ENCODE data around the gene MYL5.
"Not testable (repeated sequence)": the region's sequence is repeated elsewhere in the genome, so short reads cannot be mapped to it uniquely, and the experiment has no call there.

MYL5 gene

GRCh38 chr4:636628-637159 is 37.6 kb upstream of the MYL5 start:
- DNase-seq = no peak

DNA sequence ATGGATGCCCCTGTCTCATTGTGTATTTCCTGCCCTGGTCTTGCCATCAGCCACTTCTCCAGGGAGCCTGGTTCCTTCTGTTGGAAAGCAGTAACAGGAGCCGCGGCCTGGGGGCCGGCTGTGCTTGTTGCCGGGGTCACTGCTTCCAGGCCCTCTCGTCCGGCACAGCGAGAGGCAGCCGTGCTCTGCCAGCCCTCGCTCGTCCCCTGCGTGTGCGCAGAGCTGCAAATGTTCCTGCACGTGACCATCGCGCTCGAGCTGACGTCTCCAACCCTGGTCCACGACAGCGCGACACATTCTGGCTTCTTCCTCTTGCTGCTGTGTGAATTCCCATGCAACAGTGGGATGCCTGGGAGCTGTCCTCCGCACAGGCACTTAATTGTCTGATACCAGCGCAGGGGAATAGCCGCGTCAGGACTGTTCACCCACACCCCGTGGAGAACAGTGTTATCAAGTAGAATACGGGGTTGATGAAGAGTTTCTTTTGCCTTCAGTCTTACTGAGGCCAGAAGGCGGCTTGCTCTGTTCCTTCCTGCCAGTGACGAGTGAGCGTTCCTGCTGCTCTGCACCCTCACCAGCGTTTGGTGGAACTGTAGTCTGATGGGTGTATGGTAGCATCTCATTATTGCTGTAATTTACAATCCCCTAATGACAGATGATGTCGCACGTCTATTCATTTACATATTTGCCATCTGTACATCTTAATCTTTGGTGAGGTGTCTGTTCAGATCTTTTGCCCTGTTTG is 36.6 kb upstream of the MYL5 start:
- DNase-seq = no peak

- DNase-seq = not testable (repeated sequence)
Measured at GRCh38 chr4:642366-642765, 32.0 kb upstream of the MYL5 start.

- DNase-seq = no peak
Measured at GRCh38 chr4:646460-646859, 27.9 kb upstream of the MYL5 start.

DNA sequence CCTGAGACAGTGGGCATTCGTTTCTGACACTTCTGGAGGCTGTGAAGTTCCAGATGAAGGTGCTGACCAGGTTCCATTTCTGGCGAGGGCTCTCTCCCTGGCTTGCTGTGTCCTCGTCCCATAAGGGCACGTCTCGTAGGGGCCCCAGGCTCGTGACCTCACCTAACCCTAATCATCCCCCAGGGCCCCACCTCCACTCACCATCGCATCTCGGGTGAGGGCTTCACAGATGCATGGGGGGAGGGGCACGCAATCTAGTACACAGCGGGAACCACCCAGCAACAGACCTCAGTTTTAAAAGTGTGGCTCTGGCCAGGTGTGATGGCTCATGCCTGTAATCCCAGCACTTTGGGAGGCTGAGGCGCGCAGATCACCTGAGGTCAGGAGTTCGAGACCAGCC is 26.9 kb upstream of the MYL5 start:
- DNase-seq = no peak

DNA sequence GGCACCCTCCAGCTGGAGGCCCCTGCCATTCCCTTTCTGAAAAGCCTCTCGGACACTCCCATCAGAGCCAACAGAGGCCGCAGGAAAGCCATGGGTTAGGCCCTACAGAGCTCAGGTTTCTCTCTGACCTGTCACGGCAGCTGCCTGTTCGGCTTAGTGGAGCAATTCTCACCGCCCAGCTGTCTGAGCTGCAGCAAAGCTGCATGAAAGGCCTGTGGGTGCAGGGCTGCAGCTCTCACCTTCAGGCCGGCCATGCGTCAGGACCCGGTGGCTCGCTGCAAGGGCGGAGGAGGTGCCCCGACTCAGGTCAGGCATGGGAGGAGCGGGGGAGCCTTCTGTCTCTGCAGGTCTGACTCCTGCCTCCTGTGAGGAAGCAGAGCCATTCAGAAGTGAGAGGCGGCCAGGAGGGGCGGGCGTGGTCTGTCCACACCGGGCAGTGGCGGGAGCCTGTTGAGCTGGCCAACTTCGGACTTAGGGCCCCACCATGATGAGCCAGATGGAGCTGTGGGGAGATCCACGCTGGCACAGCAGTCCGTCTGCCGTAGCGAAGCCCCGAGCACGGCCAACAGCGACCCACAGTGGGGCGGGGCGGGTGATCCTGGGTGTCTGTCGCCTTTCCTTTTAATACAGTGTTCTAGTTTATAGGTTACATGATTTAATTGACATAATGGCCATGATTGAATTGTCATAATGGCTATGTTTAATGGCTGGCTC is 25.6 kb upstream of the MYL5 start:
- no peak for DNase-seq

DNA sequence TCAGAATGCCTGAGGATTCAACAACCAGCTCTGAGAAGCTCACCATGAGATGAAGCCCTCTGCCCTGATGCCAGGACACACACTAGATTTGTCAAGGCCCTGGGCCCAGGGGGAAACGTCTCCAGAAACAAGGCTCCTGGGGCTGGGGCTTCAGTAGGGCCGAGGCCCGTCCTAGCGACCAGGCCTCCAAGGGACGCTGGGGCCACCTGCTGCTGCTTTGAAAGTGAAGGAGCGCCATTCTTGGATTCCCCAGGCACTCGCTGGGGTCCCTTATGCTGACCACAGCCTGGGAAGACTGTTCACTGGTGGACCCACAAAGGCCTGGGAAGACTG is 25.1 kb upstream of the MYL5 start:
- no peak for DNase-seq

DNA sequence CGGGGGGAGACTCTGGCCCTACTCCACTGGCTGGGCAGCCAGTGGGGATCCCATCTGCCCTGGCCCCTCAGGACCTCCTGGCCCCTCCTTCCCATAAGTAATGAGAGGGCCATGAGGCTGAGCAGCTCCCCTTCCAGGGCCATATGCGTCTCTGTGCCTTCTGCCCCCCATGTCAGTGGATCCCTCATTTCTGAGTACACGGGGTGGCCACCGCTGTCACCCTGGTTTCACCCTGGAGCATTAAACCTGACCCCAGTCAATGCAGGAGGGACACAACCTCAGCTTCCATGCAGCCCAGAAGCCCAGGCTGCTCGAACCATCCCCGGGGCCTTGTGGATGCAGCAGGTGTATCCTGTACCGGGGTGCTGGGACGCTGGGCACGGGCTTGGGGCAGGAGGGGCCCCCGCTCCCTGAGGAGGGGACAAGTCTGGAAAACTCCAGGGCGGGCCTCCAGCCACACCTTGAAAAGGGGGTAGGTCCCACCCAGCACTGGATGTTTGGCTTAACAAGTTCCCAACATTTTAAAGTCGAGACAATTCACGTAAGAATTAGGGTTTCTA is 24.5 kb upstream of the MYL5 start:
- DNase-seq = no peak

DNA sequence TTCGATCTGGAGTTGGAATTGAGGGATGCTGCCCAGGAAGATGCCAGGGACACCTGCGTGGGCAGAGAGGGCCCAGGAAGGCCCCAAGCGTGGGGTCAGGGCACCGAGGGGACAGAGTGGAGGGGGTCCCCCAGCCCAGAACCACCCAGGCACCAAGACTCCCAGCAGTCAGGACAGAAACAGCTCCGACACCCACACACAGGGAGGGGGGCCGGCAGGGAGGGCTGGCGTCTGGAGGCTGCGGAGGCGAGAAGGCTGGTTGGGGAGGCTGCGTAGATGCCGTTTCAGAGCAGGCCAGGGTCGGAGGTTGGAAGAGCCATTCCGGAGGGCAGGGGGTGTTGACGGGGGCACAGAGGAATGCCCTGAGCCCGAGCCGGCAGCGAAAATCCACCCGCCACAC is 23.9 kb upstream of the MYL5 start:
- no peak for DNase-seq

DNA sequence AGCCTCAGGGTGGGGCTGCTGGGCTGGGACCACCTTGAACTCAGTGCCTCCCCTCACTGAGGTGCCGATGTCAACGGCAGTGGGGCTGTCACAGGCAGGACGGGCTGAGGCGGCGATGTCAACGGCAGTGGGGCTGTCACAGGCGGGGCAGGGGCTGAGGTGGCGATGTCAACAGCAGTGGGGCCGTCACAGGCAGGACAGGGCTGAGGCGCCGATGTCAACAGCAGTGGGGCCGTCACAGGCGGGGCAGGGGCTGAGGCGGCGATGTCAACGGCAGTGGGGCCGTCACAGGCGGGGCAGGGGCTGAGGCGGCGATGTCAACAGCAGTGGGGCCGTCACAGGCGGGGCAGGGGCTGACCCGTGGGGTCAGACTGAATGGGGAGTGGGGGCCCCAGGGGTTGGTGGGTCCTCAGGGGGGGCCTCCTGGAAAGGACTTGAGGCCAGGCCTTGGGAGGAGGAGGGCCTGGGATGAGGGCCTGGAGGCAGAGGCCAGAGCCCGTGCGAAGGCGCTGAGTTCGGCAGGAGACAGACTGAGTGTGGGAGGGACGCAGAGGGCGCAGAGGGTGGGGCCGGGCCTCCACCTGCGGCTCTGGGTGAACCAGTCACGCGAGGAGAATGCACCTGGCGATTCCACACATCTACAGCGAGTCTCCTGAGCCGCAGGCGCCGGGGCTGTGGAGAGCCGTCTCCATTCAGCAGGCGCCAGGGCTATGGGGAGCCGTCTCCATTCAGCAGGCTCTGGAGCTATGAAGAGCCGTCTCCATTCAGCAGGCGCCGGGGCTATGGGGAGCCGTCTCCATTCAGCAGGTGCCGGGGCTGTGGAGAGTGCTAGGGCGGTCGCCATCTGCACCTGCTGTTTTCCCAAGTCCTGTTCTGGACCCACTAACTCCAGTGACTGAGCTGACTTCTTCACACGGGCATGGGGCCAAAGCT is 23.1 kb upstream of the MYL5 start:
- DNase-seq = peak; percentile 13

DNA sequence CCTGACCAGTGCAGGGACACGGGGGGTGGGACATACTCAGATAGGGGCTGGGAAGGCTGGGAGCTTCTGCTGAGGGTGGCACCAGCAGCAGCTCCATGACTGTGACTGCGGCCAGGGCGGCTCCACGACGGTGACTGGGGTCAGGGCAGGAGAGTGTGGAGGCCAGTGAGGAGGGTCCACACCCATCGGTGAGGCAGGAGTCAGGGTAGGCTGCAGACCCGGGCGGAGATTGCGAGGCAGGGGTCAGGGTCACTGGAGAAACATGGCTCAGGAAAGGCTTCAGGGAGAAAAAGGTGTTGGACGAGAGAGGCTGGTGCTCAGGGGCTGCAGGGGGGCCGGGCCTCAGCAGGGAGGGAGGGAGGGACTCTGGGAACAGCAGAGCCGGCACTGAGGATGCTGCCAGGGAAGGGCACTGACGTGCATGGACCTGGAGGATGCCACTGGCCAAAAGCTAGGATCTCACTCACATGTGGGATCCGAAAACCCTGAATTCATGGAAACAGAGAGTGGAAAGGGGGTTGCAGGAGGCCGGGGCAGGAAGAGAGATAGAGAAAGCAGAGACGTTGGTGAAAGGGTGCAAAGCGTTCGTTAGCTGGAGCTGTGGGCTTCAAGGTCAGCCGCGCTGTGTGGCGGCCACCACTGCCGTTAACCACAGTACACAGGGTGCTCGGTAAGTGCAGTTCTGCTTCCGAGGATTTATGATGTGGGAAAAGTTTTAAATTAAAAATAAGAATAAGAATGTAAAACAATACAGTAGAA is 22.3 kb upstream of the MYL5 start:
- DNase-seq = no peak

- DNase-seq = no peak
Measured at GRCh38 chr4:653080-653821, 21.1 kb upstream of the MYL5 start.

DNA sequence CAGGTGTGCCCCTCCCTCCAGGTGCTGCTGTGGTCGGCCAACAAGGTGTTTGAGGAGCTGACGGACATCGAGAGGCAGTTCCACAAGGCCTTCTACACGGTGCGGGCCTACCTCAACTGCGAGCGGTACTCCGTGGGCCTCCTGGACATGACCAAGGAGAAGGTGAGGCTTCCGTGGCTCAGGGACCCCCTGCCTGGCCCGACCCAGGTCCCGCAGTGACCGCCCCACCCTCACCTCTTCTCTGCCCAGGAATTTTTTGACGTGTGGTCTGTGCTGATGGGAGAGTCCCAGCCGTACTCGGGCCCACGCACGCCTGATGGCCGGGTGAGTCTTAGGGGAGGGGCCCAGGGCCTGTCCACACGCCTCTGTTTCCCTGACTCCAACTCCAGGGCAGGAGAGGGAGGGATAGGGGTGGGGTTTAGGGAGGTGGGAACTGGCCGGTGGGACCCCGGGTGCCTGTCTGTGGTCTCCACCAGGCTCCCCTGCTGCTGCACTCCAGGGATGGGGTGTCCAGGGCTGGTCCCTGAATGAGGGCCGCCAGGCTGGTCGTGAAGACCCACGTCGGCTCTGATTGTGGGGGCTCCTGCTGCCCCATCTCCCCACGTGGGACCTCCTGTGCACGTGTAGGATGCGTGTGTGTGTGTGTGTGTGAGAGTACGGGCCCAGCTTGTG is 20.4 kb upstream of the MYL5 start:
- DNase-seq = no peak

GRCh38 chr4:654503-654845 is 19.9 kb upstream of the MYL5 start:
- DNase-seq = no peak

GRCh38 chr4:654871-655463 is 19.4 kb upstream of the MYL5 start:
- no peak for DNase-seq

GRCh38 chr4:655464-656151 is 18.7 kb upstream of the MYL5 start:
- no peak for DNase-seq

DNA sequence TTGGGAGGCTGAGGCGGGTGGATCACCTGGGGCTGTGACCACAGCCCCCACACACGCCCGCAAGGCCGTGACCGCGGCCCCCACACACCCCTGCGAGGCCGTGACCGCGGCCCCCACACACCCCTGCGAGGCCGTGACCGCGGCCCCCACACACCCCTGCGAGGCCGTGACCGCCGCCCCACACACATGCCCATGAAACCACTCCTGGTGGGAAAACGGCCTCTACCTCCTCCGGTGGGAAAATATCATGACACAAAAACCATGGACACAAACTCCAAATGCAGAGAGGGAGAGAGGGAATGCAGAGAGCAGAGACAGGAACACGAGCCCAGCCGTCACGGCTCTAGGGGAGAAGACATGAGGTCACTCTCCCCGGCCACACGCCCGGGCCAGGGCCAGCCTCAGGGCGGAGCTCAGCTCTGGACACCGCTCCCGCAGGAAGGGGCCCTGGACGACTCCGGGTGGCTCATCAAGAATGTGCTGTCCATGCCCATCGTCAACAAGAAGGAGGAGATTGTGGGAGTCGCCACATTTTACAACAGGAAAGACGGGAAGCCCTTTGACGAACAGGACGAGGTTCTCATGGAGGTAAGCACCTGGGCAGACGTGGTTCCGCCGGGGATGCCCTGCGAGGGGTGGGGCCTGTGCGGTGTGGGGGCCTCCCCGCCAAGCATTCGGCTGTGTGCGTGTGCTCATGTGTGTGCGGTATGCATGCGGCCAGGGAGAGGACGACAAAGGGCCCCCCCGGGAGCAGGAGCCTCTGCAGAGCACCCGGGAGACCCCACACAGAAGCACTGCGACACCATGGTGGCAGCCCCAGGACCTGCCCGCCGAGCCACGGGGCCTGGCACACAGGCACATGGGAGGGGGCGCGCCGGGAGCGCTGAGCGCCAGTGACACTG is 17.7 kb upstream of the MYL5 start:
- no peak for DNase-seq

GRCh38 chr4:657338-657833 is 17.0 kb upstream of the MYL5 start:
- no peak for DNase-seq
